NT2/D1 (cell line): ENCODE measurements around the gene NCCRP1.

Experiments
- DNase-seq: peaks from one replicate; pipeline ENCODE4 v3.0.0-alpha.2; 2011; ENCODE audit warnings: low read depth, low spot score
- H3K27me3 ChIP-seq: 2 replicates; pipeline ENCODE4 v1.6.0; 2011; ENCODE audit warnings: mild to moderate bottlenecking; ENCODE audit not compliant: insufficient read length, insufficient read depth
- H3K36me3 ChIP-seq: 2 replicates; pipeline ENCODE4 v1.6.1; 2011; ENCODE audit warnings: mild to moderate bottlenecking, low read length, mixed read lengths; ENCODE audit not compliant: insufficient read depth, insufficient read length
- H3K4me1 ChIP-seq: 2 replicates; pipeline ENCODE4 v1.5.1; 2011; ENCODE audit not compliant: insufficient read depth, insufficient read length
- H3K4me3 ChIP-seq: 2 replicates; pipeline ENCODE4 v1.5.1; 2011; ENCODE audit warnings: low read depth; ENCODE audit not compliant: insufficient read length
- H3K9ac ChIP-seq: 2 replicates; pipeline ENCODE4 v1.6.0; 2011; ENCODE audit warnings: low read depth; ENCODE audit not compliant: insufficient read length
- H3K9me3 ChIP-seq: 2 replicates; pipeline ENCODE4 v1.5.1; 2011; ENCODE audit warnings: mild to moderate bottlenecking, low read length; ENCODE audit not compliant: insufficient read depth
- SUZ12 ChIP-seq: IDR thresholded peaks from 2 replicates; pipeline ENCODE4 v1.6.1; 2011; ENCODE audit not compliant: insufficient read length, insufficient read depth; ENCODE audit errors: extremely low read depth
- YY1 ChIP-seq: IDR thresholded peaks from 2 replicates; pipeline ENCODE4 v1.6.1; 2011; ENCODE audit not compliant: insufficient read length, insufficient read depth
- ZNF274 ChIP-seq: IDR thresholded peaks from 2 replicates; pipeline ENCODE4 v1.6.1; 2011; ENCODE audit warnings: mild to moderate bottlenecking, low read depth, low read length

NCCRP1 gene

DNA sequence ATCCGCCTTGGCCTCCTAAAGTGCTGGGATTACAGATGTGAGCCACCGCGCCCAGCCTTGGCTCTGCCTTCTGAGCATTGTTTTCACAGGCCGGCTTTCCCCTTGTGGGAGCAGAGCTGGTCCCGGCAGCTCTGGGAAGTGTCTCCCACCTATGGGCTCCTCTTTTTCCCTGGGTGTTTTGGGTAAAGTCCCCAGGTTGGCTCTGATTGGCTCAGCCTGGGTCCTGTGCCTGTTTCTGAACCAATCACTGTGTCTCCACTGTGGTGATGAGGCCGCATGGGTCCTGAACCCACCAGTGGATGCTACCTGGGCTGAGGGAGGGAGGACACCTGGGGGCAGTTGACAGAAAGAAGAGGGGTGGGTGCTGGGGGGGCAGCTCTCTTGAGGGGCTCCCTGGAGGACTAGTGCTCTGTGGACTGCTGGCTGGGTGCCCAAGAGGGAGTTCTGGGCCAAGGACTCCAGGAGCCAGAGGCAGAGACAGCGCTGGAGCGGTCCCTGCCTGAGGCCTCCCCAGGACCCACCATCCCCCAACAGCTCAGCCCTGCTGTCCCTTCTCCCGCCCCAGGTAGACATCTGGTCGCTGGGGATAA is 19.6 kb upstream of the NCCRP1 start:
- no peak overlapping the region for H3K4me3 ChIP-seq
- no peaks in the 10 kb centered on the region for H3K27me3 ChIP-seq
- no peaks in the 10 kb centered on the region for H3K9me3 ChIP-seq
- no peak for DNase-seq
- H3K9ac ChIP-seq = no peak overlapping the region
- peaks cover 3% of the 10 kb centered on the region for H3K4me1 ChIP-seq
- no peak for TF ChIP-seq YY1
- TF ChIP-seq ZNF274 = no peak
- no peak for TF ChIP-seq SUZ12
- H3K36me3 ChIP-seq = peaks cover 71% of the 10 kb centered on the region

DNA sequence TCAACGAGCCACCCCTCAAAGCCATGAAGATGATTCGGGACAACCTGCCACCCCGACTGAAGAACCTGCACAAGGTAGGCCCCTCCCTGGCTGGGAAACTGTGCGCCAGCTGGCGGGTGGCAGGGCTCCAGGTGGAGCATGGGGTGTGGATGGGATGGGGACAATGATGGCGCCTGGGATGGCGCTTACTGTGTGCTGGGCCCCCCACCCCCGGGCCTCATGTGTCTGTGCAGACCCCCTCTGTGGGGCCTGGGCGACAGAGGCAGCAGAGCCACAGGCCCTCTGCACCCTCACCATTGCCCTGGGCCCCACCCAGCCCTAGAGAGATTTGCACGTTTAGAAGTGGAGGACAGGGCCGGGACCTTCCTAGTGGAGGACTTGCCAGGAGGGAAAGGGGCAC is 19.0 kb upstream of the NCCRP1 start:
- Histone ChIP-seq H3K4me1 (peaks cover under 1% of the 10 kb centered on the region), H3K36me3 (peaks cover 65% of the 10 kb centered on the region), H3K9me3 (no peaks in the 10 kb centered on the region), H3K27me3 (no peaks in the 10 kb centered on the region), H3K9ac (no peak overlapping the region), H3K4me3 (no peak overlapping the region)
- TF ChIP-seq ZNF274 = no peak
- no peak for DNase-seq

DNA sequence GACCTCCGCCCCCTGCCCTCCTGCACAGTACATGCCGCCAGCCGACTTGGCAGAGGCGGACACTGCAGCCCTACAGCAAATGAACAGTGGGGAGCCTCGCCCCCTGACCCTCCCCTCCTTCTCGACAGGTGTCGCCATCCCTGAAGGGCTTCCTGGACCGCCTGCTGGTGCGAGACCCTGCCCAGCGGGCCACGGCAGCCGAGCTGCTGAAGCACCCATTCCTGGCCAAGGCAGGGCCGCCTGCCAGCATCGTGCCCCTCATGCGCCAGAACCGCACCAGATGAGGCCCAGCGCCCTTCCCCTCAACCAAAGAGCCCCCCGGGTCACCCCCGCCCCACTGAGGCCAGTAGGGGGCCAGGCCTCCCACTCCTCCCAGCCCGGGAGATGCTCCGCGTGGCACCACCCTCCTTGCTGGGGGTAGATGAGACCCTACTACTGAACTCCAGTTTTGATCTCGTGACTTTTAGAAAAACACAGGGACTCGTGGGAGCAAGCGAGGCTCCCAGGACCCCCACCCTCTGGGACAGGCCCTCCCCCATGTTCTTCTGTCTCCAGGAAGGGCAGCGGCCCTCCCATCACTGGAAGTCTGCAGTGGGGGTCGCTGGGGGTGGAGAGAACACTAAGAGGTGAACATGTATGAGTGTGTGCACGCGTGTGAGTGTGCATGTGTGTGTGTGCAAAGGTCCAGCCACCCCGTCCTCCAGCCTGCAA is 18.3 kb upstream of the NCCRP1 start:
- Histone ChIP-seq H3K36me3 (peaks cover 68% of the 10 kb centered on the region), H3K4me1 (no peaks in the 10 kb centered on the region), H3K9me3 (no peaks in the 10 kb centered on the region), H3K9ac (no peak overlapping the region), H3K27me3 (no peaks in the 10 kb centered on the region), H3K4me3 (no peak overlapping the region)
- no peak for DNase-seq
- TF ChIP-seq YY1 (no peak), SUZ12 (no peak), ZNF274 (no peak)

DNA sequence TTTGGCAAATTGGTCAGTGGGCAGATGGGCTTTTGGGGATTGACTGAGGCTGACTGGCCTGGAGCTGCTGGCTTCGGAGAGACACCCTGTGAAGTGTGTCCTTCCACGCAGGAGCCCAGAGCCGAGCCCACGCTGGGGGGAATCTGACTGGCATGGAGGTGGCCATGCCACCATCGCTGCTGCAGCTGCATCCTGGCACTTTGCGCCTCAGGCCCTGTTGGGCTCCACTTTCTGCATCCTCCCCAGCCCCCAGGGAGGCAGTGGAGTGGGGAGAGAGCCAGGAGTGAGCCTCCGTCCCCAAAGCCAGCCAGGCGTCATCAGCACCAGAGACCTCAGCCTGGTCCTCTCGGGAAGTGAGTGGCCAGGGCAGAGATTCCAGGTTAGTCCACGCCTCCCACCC is 17.0 kb upstream of the NCCRP1 start:
- TF ChIP-seq ZNF274 = no peak
- no peak for TF ChIP-seq YY1
- no peak for TF ChIP-seq SUZ12
- Histone ChIP-seq H3K36me3 (peaks cover 62% of the 10 kb centered on the region), H3K27me3 (no peaks in the 10 kb centered on the region), H3K9me3 (no peaks in the 10 kb centered on the region), H3K4me1 (no peaks in the 10 kb centered on the region), H3K9ac (no peak overlapping the region), H3K4me3 (no peak overlapping the region)
- no peak for DNase-seq

DNA sequence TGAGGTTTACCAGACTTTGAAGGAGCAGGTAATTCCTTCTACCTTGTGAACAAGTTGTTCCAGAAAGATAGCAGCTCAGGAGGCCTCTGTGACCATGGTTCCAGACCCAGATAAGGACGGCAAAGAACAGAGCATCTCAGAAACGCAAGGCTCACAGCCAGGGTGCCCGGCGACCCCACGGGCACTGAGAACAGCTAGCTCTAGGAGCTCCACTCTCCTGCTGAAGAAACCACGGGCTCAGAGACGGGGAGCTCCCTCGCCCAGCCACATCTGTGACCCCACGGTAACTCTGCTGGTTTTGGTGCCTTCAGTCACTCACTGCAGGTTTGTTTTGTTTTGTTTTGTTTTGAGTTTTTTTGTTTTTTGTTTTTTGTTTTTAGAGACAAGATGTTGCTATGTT is 16.0 kb upstream of the NCCRP1 start:
- Histone ChIP-seq H3K4me3 (no peak overlapping the region), H3K9me3 (no peaks in the 10 kb centered on the region), H3K36me3 (peaks cover 53% of the 10 kb centered on the region), H3K27me3 (no peaks in the 10 kb centered on the region), H3K4me1 (no peaks in the 10 kb centered on the region), H3K9ac (no peak overlapping the region)
- no peak for TF ChIP-seq YY1
- no peak for TF ChIP-seq ZNF274
- TF ChIP-seq SUZ12 = no peak
- DNase-seq = no peak

DNA sequence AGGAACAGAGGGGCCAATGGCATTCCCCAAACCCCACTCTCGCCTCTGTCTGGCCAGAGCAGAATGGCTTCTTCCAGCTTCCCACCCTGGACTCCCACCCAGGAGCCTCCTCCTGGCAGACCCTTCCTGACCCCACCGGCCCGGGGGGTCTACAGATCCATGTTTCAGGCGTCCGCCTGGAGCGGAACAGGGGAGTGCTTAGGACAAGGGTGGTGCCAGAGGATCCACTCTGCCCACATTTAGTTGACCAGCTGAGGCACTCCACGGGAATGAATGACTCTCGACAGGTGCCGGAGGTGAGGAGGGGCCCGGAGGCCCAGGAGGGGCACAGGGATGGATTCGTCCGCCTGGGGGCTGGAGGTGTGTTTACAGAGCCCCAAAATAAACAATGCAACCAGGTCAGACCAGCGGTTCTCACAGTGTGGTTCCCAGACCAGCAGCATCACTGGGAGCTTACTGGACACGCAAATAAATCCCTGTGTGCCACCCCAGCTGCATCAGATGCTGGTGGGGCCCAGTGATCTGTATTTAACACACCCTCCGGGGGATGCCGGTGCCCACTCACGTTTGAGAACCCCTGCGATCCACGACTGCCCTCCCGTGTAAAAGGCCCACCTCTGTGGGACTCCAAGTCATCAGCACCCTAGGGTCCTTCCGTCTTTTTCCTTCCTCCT is 15.1 kb upstream of the NCCRP1 start:
- DNase-seq = no peak
- TF ChIP-seq ZNF274 (no peak), YY1 (no peak), SUZ12 (no peak)
- H3K4me1 ChIP-seq = no peaks in the 10 kb centered on the region
- no peaks in the 10 kb centered on the region for H3K9me3 ChIP-seq
- H3K27me3 ChIP-seq = no peaks in the 10 kb centered on the region
- H3K36me3 ChIP-seq = peaks cover 44% of the 10 kb centered on the region
- H3K4me3 ChIP-seq = no peak overlapping the region
- H3K9ac ChIP-seq = no peak overlapping the region

DNA sequence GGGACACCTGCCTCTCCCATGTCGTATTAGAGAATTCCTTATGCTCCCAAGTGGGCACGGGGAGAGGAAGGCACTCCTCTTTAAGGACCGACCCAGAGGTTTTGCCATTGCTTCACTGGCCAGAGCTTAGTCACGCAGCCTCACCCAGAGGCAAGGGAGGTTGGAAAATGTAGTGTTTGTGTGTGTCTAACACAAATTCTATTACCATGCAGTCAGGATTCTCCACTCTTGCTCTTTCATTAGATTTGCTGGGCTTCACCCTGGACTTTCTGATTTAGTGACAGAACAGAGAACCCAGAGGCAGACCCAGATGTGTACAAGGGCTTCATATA is 14.6 kb upstream of the NCCRP1 start:
- TF ChIP-seq YY1 (no peak), ZNF274 (no peak), SUZ12 (no peak)
- Histone ChIP-seq H3K36me3 (peaks cover 43% of the 10 kb centered on the region), H3K9me3 (no peaks in the 10 kb centered on the region), H3K4me1 (no peaks in the 10 kb centered on the region), H3K9ac (no peak overlapping the region), H3K27me3 (no peaks in the 10 kb centered on the region), H3K4me3 (no peak overlapping the region)
- no peak for DNase-seq
